ENCODE data around the gene CETN2.
"Not testable (repeated sequence)": the region's sequence is repeated elsewhere in the genome, so short reads cannot be mapped to it uniquely, and the experiment has no call there.

Gene CETN2

DNA sequence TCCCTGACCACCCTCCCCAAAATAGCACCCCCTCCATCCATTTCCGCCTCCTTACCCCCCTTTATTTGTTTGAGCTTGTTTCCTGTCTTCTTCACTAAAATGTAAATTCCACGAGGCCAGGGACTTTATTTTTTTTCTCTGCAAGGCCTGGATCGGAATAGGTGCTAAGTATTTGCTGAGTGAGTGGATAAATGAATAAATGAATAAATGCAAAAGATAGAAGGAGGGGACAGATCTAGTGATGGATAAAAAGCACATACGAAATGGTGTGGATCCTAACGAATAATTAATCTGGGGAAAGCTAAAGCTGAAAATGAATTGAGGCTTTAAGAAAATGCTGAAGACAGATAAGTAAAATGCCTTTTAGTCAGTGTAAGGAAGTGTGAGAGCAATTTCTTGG, 12.2 kb downstream of the CETN2 start:
- Histone ChIP-seq H3K4me3 (ENCODE audit: insufficient read length, low read depth) (no peak overlapping the region), H3K4me1 (ENCODE audit: insufficient read depth, insufficient read length) (no peaks in the 10 kb centered on the region), H3K27me3 (ENCODE audit: insufficient read depth, insufficient read length) (no peaks in the 10 kb centered on the region), H3K36me3 (ENCODE audit: insufficient read depth, insufficient read length, low read length) (no peaks in the 10 kb centered on the region), H3K9me3 (ENCODE audit: insufficient read depth, low read length) (no peaks in the 10 kb centered on the region), H3K9ac (ENCODE audit: insufficient read length, low read depth) (no peak overlapping the region)
- TF ChIP-seq ZNF274 (IDR thresholded peaks at IDR 0.05; ENCODE audit: low read depth, low read length) (no peak), YY1 (IDR thresholded peaks at IDR 0.05; ENCODE audit: insufficient read depth, insufficient read length) (no peak), SUZ12 (IDR thresholded peaks at IDR 0.05; ENCODE audit: extremely low read depth, insufficient read depth, insufficient read length) (no peak)
- no peak for DNase-seq (ENCODE audit: low read depth, low spot score)

DNA sequence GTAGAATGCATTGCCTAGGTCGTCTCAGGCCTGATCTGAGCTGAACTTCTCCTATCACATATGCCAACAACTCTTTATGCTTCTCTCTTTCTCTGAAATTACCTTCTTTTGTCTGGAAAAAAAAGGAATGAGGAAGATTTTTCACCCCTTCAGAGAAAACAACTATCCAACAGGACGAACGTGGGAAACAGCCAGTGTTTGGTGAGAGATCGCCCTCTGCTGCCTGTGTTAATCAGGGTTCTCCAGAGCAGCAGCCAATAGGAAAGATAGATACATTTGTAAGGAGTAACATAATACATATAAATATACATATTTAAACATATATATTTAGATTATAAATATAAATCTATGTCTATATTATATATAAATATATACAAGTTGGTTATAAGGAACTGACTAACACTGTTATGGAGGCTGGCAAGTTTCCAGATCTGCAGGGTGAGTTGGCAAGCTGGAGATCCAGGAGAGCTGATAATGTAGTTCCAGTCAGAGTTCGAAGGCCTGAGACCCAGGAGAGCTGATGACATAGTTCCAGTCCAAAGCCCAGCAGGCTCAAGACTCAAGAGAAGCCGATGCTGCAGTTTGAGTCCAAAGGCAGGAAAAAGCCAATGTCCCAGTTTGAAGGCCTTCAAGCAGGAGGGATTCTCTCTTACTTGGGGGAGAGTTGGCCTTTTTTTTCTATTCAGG, 13.3 kb downstream of the CETN2 start:
- TF ChIP-seq YY1 (IDR thresholded peaks at IDR 0.05; ENCODE audit: insufficient read depth, insufficient read length) (no peak), SUZ12 (IDR thresholded peaks at IDR 0.05; ENCODE audit: extremely low read depth, insufficient read depth, insufficient read length) (no peak), ZNF274 (IDR thresholded peaks at IDR 0.05; ENCODE audit: low read depth, low read length) (no peak)
- H3K4me3 ChIP-seq (ENCODE audit: insufficient read length, low read depth) = no peak overlapping the region
- DNase-seq (ENCODE audit: low read depth, low spot score) = no peak

DNA sequence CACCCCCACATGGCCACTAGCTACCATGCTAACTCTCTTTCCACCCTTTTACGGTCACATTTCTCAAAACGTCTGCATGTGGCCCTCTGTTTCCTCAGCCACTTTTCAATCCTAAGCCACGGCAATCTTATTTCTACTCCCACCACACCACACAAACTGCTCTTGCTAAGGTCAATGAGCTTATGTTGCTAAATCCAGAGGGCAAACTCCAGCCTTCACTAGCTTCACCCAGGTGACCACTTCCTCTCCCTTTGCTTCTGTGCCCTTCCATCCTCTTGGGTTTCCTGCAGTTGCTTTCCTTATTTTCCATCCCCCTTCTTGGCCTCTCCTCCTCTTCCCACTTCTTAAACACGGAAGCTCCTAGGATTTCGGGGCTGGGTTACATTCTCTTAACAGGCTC, 16.5 kb downstream of the CETN2 start:
- H3K9me3 ChIP-seq (ENCODE audit: insufficient read depth, low read length) = no peaks in the 10 kb centered on the region
- no peaks in the 10 kb centered on the region for H3K27me3 ChIP-seq (ENCODE audit: insufficient read depth, insufficient read length)

More for the DNA sequence above, 13.3 kb downstream of the CETN2 start:
- H3K9me3 ChIP-seq (ENCODE audit: insufficient read depth, low read length) = no peaks in the 10 kb centered on the region
- no peaks in the 10 kb centered on the region for H3K36me3 ChIP-seq (ENCODE audit: insufficient read depth, insufficient read length, low read length)
- H3K4me1 ChIP-seq (ENCODE audit: insufficient read depth, insufficient read length) = no peaks in the 10 kb centered on the region
- H3K27me3 ChIP-seq (ENCODE audit: insufficient read depth, insufficient read length) = no peaks in the 10 kb centered on the region
- H3K9ac ChIP-seq (ENCODE audit: insufficient read length, low read depth) = no peak overlapping the region

DNA sequence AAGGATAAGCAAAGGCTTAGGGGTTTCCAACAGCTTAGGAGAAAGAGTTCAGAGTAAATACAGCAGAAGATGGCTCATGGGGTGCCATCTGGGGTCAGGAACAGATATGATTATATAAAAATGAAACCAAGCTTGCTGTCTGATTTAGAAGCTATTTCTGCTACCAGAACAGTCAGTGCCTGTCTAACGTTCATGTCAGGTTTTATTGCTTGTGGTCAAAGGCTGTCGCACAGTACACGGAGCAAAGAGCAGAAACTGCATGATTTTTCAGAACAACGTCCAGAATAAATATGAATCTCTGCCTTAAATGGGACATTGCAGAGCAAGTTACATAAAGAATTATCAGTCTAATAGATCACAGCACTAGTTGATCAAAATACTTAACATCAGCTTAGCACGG, 17.4 kb downstream of the CETN2 start:
- Histone ChIP-seq H3K4me1 (ENCODE audit: insufficient read depth, insufficient read length) (no peaks in the 10 kb centered on the region), H3K4me3 (ENCODE audit: insufficient read length, low read depth) (no peak overlapping the region), H3K36me3 (ENCODE audit: insufficient read depth, insufficient read length, low read length) (no peaks in the 10 kb centered on the region), H3K9ac (ENCODE audit: insufficient read length, low read depth) (no peak overlapping the region), H3K27me3 (ENCODE audit: insufficient read depth, insufficient read length) (no peaks in the 10 kb centered on the region), H3K9me3 (ENCODE audit: insufficient read depth, low read length) (no peaks in the 10 kb centered on the region)
- no peak for TF ChIP-seq SUZ12 (IDR thresholded peaks at IDR 0.05; ENCODE audit: extremely low read depth, insufficient read depth, insufficient read length)
- DNase-seq (ENCODE audit: low read depth, low spot score) = no peak

More for the DNA sequence above, 16.5 kb downstream of the CETN2 start:
- Histone ChIP-seq H3K4me3 (ENCODE audit: insufficient read length, low read depth) (no peak overlapping the region), H3K36me3 (ENCODE audit: insufficient read depth, insufficient read length, low read length) (no peaks in the 10 kb centered on the region), H3K9ac (ENCODE audit: insufficient read length, low read depth) (no peak overlapping the region), H3K4me1 (ENCODE audit: insufficient read depth, insufficient read length) (no peaks in the 10 kb centered on the region)
- DNase-seq (ENCODE audit: low read depth, low spot score) = no peak
- no peak for TF ChIP-seq SUZ12 (IDR thresholded peaks at IDR 0.05; ENCODE audit: extremely low read depth, insufficient read depth, insufficient read length)
- TF ChIP-seq ZNF274 (IDR thresholded peaks at IDR 0.05; ENCODE audit: low read depth, low read length) = no peak
- TF ChIP-seq YY1 (IDR thresholded peaks at IDR 0.05; ENCODE audit: insufficient read depth, insufficient read length) = no peak

DNA sequence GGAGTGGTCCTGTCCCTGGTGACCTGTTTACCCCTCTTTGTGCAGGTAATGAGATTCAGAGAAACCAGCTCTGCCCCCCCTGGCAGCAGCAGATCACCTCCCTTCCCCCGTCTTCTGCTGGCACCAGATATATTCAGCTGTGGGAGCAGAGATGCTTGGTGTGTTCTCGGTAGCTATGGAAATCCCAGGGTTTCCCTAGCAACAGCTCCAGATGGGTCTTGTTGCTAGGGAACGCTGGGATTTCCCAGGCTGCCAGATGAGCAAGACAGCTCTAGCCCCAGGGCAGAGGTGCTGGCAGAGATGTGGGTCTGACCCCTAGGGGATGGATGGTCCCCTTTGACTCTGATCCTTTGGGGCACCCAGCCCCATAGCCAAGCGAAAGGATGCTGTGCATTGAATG, 20.2 kb downstream of the CETN2 start:
- TF ChIP-seq YY1 (IDR thresholded peaks at IDR 0.05; ENCODE audit: insufficient read depth, insufficient read length) = no peak
- no peak for TF ChIP-seq ZNF274 (IDR thresholded peaks at IDR 0.05; ENCODE audit: low read depth, low read length)
- TF ChIP-seq SUZ12 (IDR thresholded peaks at IDR 0.05; ENCODE audit: extremely low read depth, insufficient read depth, insufficient read length) = no peak
- H3K27me3 ChIP-seq (ENCODE audit: insufficient read depth, insufficient read length) = no peaks in the 10 kb centered on the region
- no peak overlapping the region for H3K9ac ChIP-seq (ENCODE audit: insufficient read length, low read depth)
- H3K4me3 ChIP-seq (ENCODE audit: insufficient read length, low read depth) = no peak overlapping the region
- DNase-seq (ENCODE audit: low read depth, low spot score) = no peak
- no peaks in the 10 kb centered on the region for H3K4me1 ChIP-seq (ENCODE audit: insufficient read depth, insufficient read length)
- H3K36me3 ChIP-seq (ENCODE audit: insufficient read depth, insufficient read length, low read length) = no peaks in the 10 kb centered on the region
- no peaks in the 10 kb centered on the region for H3K9me3 ChIP-seq (ENCODE audit: insufficient read depth, low read length)

DNA sequence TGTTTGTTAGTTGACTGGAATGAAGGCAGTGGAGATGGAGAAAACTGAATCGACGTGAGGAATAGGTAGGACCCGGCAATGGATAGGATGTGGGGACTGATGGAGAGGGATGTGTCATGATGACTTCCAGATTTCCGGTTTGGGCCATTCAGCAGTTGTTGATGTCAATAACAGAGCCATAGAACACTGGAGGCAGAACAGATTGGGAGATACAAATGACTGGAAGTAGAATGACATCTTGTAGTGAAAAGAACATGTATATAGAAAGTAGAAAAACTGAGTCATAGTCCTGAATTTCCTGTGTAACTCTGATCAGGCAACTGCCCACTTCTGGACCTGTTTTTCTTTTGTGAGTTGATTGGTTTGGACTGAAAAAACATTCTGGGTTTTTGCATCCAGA, 24.5 kb downstream of the CETN2 start:
- TF ChIP-seq SUZ12 (IDR thresholded peaks at IDR 0.05; ENCODE audit: extremely low read depth, insufficient read depth, insufficient read length) = no peak
- TF ChIP-seq ZNF274 (IDR thresholded peaks at IDR 0.05; ENCODE audit: low read depth, low read length) = no peak
- no peak for TF ChIP-seq YY1 (IDR thresholded peaks at IDR 0.05; ENCODE audit: insufficient read depth, insufficient read length)
- Histone ChIP-seq H3K4me1 (ENCODE audit: insufficient read depth, insufficient read length) (no peaks in the 10 kb centered on the region), H3K9ac (ENCODE audit: insufficient read length, low read depth) (no peak overlapping the region), H3K9me3 (ENCODE audit: insufficient read depth, low read length) (no peaks in the 10 kb centered on the region), H3K4me3 (ENCODE audit: insufficient read length, low read depth) (no peak overlapping the region), H3K27me3 (ENCODE audit: insufficient read depth, insufficient read length) (no peaks in the 10 kb centered on the region), H3K36me3 (ENCODE audit: insufficient read depth, insufficient read length, low read length) (no peaks in the 10 kb centered on the region)
- DNase-seq (ENCODE audit: low read depth, low spot score) = no peak

DNA sequence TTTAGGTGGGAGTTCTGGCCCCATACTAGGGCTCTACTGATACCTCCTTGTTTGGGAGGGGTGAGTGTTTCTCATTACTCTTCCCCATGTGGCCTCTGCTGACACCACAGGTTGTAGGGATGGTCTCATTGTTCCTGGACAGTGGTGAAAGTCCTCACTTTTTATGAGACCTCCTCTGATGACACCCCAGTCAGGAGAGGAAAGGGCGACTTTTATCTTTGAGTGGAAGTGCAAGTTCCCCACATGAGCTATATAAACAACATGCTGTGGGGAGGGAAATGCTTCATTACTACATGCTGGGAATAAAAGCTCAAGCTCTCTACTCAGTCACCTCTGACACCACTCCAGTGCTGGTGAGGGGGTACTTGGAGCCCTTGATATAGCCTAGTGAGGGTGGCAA, 31.6 kb downstream of the CETN2 start:
- Histone ChIP-seq H3K9ac (ENCODE audit: insufficient read length, low read depth) (no peak overlapping the region), H3K4me1 (ENCODE audit: insufficient read depth, insufficient read length) (no peaks in the 10 kb centered on the region), H3K9me3 (ENCODE audit: insufficient read depth, low read length) (no peaks in the 10 kb centered on the region), H3K4me3 (ENCODE audit: insufficient read length, low read depth) (no peak overlapping the region), H3K36me3 (ENCODE audit: insufficient read depth, insufficient read length, low read length) (no peaks in the 10 kb centered on the region), H3K27me3 (ENCODE audit: insufficient read depth, insufficient read length) (no peaks in the 10 kb centered on the region)
- TF ChIP-seq SUZ12 (IDR thresholded peaks at IDR 0.05; ENCODE audit: extremely low read depth, insufficient read depth, insufficient read length) (no peak), ZNF274 (IDR thresholded peaks at IDR 0.05; ENCODE audit: low read depth, low read length) (no peak), YY1 (IDR thresholded peaks at IDR 0.05; ENCODE audit: insufficient read depth, insufficient read length) (no peak)
- no peak for DNase-seq (ENCODE audit: low read depth, low spot score)

DNA sequence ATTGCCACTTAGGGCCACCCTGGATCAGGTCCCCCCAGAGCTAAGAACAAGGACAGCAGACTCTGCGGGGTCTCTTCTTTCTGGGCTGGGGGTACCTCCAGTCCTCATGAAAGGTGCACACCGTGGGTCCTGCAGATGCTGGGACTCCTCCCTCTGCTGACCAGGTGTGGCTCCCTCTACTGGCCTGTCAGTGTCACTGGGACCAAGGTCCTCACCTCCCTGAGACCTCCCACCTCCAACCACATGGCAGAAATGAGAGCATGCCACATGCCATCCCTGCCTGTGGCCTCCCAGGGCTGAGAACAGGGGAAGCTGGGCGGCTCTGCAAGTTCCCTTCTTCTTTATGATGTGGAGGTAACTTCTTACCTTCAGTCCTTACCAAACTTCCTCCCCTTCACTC, 43.5 kb downstream of the CETN2 start:
- not testable (repeated sequence) for DNase-seq (ENCODE audit: low read depth, low spot score)

More for the DNA sequence above, 43.5 kb downstream of the CETN2 start:
- not testable (repeated sequence) for H3K4me1 ChIP-seq (ENCODE audit: insufficient read depth, insufficient read length); H3K36me3 ChIP-seq (ENCODE audit: insufficient read depth, insufficient read length, low read length); H3K4me3 ChIP-seq (ENCODE audit: insufficient read length, low read depth); H3K9me3 ChIP-seq (ENCODE audit: insufficient read depth, low read length); H3K27me3 ChIP-seq (ENCODE audit: insufficient read depth, insufficient read length); H3K9ac ChIP-seq (ENCODE audit: insufficient read length, low read depth)

Data from NT2/D1 (cell line).